ENCODE results near the gene FASN.
A peak's percentile ranks its signal among the peaks of the same experiment; 100 is the strongest.
"Not testable (repeated sequence)": the region's sequence is repeated elsewhere in the genome, so short reads cannot be mapped to it uniquely, and the experiment has no call there.

Gene FASN

DNA sequence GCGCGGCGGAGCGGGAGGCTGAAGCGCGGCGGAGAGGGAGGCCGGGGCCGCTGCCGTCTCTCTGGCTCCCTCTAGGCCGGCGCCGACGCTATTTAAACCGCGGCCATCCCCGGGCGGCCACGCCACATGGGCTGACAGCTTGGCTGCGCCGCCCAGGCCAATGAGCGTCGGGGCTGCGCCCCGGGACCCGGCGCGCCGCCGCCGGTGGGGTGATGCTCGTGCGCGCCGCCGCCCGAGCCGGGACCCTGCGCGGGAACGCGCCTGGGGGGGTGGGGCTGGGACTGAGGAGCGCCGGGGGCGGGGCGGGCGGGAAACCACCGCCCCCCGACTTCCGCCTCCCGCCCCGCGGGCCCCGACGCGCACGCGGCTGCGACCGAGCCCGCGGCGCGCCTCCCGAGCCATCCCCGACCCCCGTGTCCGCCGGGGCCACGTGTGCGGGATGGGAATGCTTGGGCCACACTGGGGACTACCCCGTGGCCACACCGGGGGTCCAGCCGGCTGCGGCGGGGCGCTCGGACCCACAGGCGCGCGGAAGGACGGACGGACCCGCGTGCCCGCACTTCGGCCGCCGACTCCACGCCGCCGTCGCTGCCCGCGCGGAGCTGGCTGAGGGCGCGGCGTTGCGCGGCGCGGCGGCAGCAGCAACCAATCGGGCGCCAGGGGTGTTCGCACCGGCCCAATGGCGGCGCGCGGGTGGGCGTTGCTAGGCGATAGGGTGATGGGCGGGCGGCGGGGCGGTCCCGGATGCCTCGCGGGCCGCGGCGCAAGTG is at the start of gene FASN:
Gene FASN (minus strand): TSS at position 68 of the 770 bp plus-strand sequence. CDS start 1,791 bp downstream, outside the sequence.
- DNase-seq (ENCODE audit: low spot score), result peak; percentile 100

DNA sequence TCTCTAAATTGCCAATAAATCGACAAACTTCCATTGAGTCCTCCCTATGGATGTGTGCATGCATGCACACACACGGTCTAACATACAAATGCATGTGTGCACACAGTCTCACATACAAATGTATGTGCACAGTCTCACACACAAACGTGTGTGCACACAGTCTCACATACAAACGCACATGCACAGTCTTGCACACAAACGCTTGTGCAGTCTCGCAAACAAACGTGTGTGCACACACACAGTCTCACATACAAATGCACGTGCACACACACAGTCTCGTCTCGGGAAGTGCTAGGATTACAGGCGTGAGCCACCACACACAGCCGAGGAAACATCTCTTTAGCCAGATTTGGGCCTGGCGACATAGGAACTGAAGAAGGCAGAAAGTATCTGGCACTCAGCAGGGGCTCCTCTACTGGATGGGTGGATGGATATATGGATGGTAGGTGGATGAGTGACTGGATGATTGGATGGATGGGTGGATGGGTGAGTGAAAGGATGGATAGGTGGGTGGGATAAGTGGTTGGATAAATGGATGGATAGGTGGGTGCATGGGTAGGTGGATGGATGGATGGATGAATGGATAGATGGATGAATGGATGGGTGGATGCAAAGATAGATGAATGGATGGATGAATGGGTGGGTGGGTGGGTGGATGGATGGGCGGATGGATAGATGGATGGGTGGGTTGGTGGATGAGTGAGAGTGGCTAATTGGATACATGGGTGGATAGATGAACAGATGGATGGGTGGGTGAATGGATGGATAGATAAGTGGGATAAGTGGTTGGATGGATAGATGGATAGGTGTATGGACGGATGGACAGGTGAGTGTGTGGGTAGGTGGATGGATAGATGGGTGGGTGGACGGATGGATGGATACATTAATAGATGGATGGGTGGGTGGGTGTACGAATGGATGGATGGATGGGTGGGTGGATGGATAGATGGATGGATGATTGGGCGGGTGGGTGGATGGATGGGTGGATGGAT is 48.9 kb upstream of the FASN start:
- DNase-seq (ENCODE audit: low spot score), result no peak

DNA sequence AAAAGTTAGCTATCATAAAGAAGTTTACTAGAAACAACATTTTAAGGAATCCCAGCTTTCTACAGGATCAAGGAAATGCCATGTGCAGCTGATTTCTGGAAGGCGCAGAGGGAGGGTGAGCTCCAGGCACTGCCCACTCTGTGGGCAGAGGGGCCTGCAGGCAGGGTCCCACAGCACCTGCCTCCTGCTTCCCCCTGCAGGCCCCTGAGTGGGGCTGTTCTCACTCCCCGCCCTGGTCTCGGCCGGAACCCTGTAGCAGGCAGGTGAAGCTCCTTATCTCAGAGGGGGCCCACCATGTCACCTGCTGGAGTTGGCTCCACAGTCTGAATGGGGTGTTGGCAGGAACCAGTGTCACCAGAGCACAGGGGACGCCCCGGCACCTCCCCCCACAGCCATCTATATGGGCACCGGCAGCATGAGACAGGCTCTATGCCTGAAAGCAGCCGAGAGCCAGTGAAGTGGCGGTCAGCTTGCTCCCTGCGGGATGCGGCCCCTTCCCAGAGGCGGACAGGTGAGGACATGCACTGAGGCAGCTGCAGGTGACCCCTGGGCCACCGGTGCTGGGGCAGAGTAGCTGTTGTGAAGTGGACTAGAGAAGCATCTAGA is 47.6 kb upstream of the FASN start:
- DNase-seq (ENCODE audit: low spot score), result no peak

DNA sequence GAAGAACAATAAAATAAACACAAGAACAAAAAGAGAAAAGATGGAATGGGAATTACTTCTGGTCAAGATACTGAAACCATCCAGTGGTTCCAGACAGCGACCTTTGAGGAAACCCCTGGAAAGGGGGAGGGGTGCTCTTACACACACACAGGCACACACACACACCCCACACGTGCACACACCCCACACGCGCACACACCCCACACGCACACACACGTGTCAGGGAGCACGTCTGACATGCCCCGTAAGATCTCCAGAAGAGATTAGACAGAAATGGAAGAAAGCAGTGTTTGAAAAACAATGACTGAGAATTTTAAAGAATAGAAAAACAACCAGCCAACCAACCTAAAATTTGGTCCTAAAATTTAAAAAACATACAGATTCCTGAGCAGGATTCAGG is 45.3 kb upstream of the FASN start:
- DNase-seq (ENCODE audit: low spot score), result no peak

DNA sequence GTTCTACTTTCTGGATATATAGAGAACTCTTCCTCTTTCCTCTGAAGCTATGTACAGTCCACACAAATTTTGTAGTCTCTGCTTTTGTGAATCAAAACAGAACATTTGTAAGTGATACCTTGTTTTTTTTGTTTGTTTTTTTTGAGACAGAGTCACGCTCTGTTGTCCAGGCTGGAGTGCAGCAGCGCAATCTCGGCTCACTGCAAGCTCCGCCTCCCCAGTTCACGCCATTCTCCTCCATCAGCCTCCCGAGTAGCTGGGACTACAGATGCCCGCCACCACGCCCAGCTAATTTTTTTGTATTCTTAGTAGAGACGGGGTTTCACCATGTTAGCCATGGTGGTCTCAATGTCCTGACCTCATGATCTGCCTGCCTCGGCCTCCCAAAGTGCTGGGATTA is 41.9 kb upstream of the FASN start:
- not testable (repeated sequence) for DNase-seq (ENCODE audit: low spot score)

DNA sequence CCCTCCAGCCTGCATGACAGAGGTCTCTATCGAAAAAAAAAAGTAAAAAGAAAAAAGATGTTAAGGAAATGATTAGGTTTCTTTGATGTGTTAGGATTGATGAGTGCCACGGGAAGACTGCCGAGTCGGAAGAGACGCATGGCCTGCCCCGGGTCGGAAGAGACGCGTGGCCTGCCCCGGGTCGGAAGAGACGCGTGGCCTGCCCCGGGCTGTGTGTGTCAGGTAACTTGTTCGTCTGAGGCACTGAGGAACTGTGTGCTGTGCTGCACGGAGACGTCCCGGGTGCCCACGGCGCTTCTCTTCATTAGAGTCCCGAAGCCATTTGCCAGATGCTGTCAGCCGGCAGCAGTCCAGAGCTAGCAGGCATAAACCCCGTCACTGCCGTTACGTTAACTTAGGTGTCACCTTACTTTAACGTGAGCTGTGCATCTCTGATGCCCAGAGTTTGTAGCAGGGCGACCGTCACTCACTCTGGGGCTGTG is 40.5 kb upstream of the FASN start:
- no peak for DNase-seq (ENCODE audit: low spot score)

DNA sequence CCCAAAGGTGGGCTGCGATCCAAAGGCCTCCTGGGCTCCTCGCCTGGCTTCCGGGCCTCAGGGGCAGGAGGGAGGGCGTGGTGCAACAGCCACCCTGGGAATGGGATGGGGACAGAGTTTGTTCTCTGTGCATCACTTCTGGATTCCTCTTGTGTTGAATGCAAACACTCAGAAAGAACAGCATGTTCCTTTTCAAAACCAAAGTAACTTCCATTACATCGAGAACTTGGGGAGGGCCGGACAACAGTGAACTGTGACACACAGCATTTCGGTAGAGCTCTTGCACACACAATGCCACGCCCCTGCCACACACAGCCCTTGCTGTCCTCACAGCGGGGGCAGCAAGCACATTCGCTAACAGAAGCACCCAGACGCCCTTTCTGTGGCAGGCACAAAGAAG is 36.1 kb upstream of the FASN start:
- DNase-seq (ENCODE audit: low spot score), result peak; percentile 43

DNA sequence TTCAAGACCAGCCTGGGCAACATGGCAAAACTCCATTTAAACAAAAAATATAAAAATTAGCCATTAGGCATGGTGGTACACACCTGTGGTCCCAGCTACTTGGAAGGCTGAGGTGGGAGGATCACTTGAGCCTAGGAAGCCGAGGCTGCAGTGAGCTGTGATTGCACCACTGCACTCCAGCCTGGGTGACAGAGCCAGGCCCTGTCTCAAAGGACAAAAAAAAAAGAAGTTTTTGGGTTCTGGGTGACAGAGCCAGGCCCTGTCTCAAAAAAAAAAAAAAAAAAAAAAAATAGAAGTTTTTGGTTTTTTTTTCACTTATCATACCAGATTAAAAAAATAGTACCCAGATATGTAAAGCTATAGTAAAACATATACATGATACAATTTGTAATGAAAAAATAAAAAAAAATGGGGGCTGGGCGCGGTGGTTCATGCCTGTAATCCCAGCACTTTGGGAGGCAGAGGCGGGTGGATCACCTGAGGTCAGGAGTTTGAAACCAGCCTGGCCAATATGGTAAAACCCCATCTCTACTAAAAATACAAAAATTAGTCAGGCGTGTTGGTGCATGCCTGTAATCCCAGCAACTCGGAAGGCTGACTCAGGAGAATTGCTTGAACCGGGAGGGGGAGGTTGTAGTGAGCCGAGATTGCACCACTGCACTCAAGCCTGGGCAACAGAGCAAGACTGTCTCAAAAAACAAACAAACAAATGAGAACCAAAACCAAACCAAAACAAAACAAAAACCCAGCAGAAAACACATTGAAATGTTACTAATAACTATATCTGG is 35.3 kb upstream of the FASN start:
- not testable (repeated sequence) for DNase-seq (ENCODE audit: low spot score)

DNA sequence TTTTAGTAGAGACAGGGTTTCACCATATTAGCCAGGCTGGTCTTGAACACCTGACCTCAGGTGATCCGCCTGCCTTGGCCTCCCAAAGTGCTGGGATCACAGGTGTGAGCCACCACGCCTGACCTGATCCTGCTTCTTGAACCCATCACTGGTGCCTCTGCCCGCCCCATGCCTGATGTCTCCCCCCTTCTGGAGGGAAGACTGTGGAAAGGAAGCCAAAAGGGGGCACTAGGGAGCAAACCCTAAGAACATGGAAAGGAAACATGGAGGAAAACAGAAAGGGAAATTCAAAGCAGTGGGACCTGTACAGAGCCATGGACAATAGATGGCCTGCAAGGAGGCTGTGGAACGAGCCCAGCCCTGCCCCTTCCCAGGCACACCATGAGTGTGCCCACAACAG is 31.1 kb upstream of the FASN start:
- peak; percentile 42 for DNase-seq (ENCODE audit: low spot score)

DNA sequence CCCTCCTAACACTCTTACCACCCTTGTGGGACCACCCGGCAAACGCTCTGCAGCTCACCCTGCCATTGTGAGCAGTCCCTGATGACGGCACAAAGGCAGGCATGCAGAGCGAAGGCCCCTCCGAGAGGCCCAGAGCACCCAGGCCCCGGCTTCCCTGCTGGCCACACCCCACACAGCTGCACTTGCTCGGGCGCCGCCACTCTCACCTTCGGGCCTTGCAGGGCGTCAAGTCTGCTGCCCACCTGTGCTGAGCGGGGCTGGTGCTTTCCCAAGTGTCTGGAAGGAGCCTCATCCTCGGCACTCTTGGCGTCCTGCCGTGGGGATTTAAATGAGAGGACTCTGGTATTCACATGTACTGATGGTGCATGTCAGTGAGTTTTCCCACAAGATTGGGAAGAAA is 30.3 kb upstream of the FASN start:
- DNase-seq (ENCODE audit: low spot score), result peak; percentile 41

DNA sequence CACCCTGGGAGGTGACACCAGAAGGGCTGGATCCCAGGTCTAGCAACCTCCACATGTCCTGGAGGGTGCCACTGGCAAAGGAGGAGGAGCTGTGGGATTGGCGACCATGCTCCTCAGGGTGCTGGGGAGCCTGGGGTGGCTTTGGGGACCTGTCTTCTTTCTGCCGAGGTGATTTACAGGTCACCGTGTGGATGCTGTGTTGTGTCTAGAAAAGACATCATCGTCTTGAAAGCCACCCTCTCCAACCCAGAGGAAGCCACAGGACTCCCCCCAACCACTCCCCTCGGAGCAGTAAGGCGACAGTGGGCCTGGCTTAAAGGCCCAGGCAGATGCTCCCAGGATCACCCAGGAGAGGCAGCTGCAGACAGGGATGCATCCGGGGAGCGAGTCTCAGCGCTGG is 29.7 kb upstream of the FASN start:
- peak; percentile 34 for DNase-seq (ENCODE audit: low spot score)

DNA sequence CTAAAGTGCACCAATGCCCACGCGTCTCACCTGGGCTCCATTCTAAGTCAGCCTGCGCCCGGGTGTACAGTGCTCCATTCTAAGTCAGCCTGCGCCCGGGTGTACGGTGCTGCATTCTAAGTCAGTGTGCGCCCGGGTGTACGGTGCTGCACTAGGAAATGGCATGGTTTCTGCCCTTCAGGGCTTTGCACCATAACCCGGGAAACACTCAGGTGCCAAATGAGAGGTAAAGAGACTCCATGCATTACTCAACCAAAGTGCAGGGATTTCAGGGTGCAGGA is 29.2 kb upstream of the FASN start:
- no peak for DNase-seq (ENCODE audit: low spot score)

DNA sequence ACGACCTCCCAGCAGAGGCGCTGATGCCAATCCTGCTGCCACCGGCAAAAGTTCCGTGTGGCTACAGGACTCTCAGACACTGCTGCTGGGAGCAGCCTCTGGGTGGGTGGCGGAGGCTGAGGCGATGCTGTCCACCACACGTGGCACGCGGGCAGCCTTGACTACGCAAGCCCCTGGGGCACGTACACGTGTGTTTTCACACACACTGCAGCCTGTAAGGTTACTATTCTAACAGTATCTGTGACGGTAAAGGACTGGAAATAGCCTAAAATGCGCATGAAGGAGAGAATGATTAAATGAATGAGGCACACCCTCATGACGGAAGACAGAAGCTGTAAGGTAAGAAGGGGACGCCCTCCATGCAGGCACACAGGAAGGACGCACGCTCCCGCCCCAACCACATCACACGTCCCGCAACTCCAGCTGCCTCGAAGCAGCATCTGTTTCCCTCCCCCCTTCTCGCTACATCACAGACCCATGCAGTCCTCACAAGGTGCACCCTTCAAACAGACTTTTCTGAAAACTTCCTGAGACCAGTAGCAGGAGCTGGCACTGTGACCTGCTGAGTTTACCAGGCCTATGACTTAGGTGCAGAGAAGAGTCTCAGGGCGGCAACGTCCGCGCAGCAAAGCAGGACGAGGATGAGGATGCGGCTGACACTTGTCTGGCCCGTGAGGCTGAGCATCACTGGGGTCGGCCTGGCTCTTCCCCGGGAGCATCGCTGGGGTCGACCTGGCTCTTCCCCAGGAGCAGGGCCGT is 28.7 kb upstream of the FASN start:
- DNase-seq (ENCODE audit: low spot score), result peak; percentile 38

DNA sequence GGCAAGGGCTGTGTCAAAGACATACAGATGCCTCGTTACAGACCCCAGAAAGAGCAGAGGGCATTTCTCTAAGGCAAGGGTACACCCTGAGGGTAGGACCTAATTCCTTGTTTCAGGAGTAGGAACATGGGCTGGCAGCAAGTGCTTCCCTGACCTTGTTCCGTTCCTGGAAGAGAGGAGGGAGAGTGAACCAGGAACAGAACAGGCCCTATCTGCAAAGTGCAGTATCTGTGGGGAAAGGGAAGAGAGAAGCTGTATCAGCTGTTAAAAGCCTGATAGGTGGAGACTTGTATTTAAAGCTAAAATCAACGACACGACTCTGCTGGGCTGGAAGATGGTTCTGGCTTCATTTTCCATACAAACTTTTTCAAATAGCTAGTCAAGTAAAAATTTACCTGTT is 26.1 kb upstream of the FASN start:
- no peak for DNase-seq (ENCODE audit: low spot score)

DNA sequence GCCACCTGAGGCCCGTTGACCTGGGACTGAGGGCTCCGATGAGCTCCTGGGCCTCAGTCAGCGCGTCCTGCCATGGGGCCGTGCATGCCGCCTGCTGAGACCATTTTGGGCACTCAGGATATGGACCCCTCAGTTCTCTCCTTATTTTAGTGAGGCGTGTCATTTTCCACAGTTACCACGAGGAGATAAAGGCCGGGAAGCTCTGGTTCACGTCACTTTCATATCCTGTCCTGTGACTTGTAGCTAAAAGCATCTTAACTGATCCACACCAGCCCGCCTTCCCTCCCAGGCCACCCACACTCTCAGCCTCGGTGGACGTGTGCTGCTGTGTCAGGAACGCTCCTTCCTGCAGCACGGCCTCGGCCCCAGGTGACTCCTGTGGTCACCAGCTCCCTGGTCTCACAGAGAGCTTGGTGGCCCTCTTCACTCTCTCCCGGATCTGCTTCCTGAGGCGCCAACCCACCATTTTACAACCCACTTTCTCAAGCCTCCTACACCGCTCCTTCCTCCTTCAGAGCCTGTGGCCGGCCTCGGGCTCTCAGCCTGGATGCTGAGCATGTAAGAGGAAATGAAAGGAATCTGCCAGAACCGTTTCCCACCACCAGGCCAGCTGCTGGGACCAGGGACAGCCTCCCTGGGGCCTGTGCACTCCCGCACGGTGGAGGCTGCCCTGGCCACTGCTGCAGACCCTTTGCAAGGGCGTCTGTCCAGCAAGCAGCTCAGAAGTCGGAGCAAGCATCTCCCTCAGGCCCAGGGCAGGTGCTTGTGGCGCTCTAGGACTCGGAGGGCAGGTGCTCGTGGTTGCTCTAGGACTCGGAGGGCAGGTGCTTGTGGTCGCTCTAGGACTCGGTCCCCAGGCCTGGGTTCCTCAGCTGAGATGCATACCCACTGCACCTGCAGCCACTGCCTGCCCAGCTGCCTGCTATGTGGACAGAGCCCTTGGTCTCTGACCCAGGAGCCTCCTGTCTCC is 23.9 kb upstream of the FASN start:
- no peak for DNase-seq (ENCODE audit: low spot score)

DNA sequence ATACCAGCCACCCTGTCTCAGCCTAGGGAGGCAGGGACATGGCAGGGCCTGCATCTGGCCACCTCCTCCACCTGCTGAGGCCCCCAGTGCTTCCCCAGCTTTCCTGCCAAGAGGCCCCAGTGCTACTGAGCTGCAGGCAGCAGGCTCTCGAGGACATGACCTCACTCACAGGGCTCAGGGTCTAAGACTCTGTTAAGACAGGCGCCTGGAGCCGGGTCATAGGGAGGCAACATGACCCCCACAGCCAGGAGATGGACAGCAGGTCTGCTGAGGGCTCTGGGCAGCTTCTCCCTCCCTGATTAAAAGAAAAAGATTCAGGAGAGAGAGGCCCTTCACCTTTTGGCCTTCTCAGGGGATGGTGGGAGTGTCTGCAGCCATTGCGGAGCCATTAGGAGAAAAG is 23.2 kb upstream of the FASN start:
- no peak for DNase-seq (ENCODE audit: low spot score)

DNA sequence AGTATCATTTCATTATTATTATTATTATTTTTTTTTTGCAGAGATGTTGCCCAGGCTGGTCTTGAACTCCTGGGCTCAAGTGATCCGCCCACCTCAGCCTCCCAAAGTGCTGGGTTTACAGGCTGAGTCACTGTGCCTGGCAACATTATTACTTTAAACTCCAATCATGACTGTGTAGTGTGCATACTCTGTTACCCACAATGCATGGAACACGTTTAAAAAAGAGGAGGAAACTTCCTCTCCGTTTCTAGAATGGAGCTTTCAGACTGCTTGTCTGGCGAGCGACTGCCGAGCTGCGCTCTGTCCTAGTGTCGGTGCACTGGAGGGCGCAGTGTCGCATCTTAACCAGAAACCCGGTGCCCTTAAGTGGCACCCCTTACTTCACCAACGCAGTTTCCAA is 22.1 kb upstream of the FASN start:
- DNase-seq (ENCODE audit: low spot score), result no peak

DNA sequence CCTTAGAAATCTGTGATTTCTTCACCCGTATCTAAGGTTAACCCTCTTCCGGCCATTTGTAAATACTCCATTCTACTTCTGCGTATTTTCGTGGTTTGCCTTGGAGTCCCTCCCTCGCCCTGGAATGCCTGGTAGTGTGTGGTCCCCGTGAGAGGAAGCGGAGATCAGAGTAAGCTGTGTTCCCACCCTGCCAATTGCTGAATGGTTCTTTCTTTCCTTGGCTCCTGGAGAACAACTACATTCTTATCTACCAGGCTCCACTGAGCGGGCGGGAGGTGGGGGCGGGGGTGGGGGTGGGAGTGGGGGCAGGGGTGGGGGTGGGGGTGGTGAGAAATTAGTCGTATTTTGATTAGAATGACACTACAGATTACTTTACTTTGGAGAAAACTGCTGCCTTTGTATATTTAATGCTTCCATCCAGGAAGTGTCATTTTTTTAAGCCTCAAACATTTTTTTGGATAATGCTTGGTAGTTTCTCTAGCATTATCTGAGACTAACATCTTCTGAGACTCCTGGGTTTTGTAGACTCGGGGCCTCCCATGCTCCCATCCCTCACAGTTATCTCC is 20.9 kb upstream of the FASN start:
- DNase-seq (ENCODE audit: low spot score), result no peak

DNA sequence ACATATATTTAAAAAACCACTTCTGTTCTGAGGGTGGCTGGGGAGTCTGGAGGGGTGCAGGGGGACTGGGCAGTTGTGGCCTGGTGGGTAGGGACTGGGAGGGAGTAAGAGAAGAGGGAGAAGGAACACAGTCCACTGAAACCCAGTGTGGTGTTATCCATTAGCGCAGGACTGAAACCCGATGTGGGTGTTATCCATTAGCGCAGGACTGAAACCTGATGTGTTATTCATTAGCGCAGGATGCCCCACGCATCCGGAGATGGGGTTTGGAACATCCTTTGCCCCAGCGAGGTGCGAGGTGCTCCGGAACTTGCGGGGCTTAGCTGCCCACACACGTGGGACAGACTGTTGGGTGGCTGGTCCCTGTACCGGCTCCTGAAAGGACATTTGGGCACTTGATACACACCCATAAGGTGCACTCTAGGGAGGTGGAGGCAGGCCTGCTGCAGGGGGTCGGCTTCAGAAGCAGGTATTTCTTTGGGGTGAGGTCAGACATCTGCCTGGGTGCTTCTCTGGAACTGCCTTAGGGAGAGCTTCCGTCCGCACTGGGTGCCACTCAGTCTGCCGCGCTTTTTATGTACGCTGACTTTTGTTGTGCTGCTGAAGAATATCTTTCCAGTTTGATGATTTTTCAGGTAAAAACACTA is 20.3 kb upstream of the FASN start:
- DNase-seq (ENCODE audit: low spot score), result no peak

All from D341Med (cell line).